ENCODE data around the gene TCERG1L.

DNA sequence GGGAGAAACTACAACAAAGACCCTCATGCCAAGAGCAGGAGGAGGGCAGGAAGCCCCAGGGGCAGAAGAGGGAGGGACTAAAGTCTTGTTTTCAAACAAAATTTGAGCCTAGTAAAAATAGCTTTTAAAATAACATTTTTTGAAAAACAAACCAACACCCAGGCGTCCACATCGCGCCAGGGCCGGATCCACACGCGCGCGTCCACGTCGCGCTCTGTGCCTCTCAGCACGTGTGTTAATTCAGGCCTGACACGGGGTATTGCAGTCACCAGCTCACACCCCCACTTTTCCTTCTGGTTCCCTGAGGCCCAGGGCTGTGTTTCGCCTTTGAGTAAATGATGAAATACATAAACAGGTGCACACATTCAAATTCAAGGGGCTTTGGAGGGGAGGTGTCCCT, 196.2 kb downstream of the TCERG1L start:
- TF ChIP-seq, protein P1, sequence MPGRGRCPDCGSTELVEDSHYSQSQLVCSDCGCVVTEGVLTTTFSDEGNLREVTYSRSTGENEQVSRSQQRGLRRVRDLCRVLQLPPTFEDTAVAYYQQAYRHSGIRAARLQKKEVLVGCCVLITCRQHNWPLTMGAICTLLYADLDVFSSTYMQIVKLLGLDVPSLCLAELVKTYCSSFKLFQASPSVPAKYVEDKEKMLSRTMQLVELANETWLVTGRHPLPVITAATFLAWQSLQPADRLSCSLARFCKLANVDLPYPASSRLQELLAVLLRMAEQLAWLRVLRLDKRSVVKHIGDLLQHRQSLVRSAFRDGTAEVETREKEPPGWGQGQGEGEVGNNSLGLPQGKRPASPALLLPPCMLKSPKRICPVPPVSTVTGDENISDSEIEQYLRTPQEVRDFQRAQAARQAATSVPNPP (IDR thresholded peaks at IDR 0.05; ENCODE audit: borderline replicate concordance, insufficient read depth, insufficient read length), result no peak
- TF ChIP-seq PRMT5 (CRISPR knock-in tag; IDR thresholded peaks at IDR 0.05), result no peak
- no peak for TF ChIP-seq NCOR1 (IDR thresholded peaks at IDR 0.05)
